ENCODE measurements around the gene EXO1.
"Not testable (repeated sequence)": the region's sequence is repeated elsewhere in the genome, so short reads cannot be mapped to it uniquely, and the experiment has no call there.

EXO1 gene

GRCh38 chr1:241826613-241827012 is 21.4 kb upstream of the EXO1 start:
- not testable (repeated sequence) for H3K27ac Mint-ChIP-seq, H3K27me3 Mint-ChIP-seq, H3K9me3 Mint-ChIP-seq, ATAC-seq, H3K4me1 Mint-ChIP-seq, DNase-seq, H3K4me3 Mint-ChIP-seq

DNA sequence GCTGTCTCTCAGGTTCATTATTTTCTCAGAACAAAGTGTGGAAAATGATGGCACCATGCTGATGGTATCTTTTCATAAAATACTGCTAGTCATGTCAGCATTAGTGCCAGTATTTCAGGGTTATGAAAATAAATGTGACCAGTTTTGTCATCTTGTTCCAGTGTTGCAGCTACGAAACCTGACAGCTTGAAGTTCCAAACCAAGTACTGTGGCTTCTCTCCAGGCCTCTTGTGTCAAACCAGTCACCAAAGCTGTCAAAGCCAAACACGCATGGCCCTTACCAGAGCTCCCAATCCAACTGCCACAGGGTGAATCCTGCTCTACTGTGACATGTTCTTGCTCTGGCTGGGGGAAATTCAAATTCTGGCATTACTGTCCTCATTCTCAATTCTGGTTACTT is 20.7 kb upstream of the EXO1 start:
- peaks cover 5% of the 10 kb centered on the region for H3K27me3 Mint-ChIP-seq
- H3K27ac Mint-ChIP-seq = no peak overlapping the region
- no peaks in the 10 kb centered on the region for H3K4me1 Mint-ChIP-seq
- H3K9me3 Mint-ChIP-seq = no peaks in the 10 kb centered on the region
- ATAC-seq (no peak), DNase-seq (no peak)
- H3K4me3 Mint-ChIP-seq = no peak overlapping the region

GRCh38 chr1:241828463-241829021 is 19.5 kb upstream of the EXO1 start:
- DNase-seq (no peak), ATAC-seq (no peak)
- Mint-ChIP-seq H3K27ac (peak overlapping the region in 1 of 2 donors; percentile 42), H3K4me1 (no peaks in the 10 kb centered on the region), H3K9me3 (no peaks in the 10 kb centered on the region), H3K27me3 (peaks cover 5% of the 10 kb centered on the region), H3K4me3 (no peak overlapping the region)

DNA sequence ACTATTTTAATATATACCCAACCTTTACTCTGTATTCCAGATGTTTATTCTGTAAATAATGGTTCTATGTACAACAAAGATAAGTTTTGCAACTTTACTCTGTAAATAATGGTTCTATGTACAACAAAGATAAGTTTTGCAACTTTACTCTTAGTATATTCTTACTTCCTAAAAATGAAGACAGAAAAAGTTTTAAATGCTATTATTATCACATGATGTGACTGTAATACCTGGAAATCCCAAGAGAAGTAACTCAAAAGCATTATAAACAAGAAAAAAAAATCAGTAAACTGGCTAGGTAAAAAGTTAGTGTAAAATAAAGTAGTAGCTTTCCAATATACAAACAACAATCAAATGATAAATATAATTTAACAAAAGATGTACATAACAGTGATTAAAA is 18.5 kb upstream of the EXO1 start:
- no peak overlapping the region for H3K4me3 Mint-ChIP-seq
- H3K27ac Mint-ChIP-seq = peak overlapping the region in 1 of 2 donors; percentile 78
- H3K27me3 Mint-ChIP-seq = peaks cover 5% of the 10 kb centered on the region
- no peaks in the 10 kb centered on the region for H3K9me3 Mint-ChIP-seq
- H3K4me1 Mint-ChIP-seq = no peaks in the 10 kb centered on the region
- DNase-seq (no peak), ATAC-seq (no peak)

- Mint-ChIP-seq H3K9me3 (no peaks in the 10 kb centered on the region), H3K4me3 (no peak overlapping the region), H3K27me3 (peaks cover 13% of the 10 kb centered on the region), H3K4me1 (peaks cover 9% of the 10 kb centered on the region), H3K27ac (no peak overlapping the region)
- DNase-seq = no peak
- no peak for ATAC-seq
These were observed 13.1 kb upstream of the EXO1 start for GRCh38 chr1:241834733-241835377.

DNA sequence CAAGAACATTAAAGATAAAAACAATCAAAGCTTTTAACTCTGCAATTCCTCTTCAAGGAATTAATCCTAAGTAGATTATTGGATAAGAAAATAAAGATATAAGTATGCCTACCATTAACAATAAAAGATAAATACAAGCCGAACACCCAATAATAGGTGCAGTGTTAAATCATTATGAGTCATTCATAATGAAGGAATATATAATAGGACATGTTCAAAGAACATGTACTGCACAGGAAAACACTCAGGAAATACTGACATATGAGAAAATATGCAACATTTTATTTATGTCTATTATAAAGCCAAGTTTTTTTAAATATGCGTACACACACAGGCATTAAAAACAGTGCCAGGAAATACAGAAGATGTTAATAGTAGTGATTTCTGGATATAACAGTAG is 11.1 kb upstream of the EXO1 start:
- no peak overlapping the region for H3K4me3 Mint-ChIP-seq
- H3K27me3 Mint-ChIP-seq = peaks cover 11% of the 10 kb centered on the region
- ATAC-seq (no peak), DNase-seq (no peak)
- peaks cover 10% of the 10 kb centered on the region for H3K4me1 Mint-ChIP-seq
- H3K27ac Mint-ChIP-seq = no peak overlapping the region
- H3K9me3 Mint-ChIP-seq = no peaks in the 10 kb centered on the region

DNA sequence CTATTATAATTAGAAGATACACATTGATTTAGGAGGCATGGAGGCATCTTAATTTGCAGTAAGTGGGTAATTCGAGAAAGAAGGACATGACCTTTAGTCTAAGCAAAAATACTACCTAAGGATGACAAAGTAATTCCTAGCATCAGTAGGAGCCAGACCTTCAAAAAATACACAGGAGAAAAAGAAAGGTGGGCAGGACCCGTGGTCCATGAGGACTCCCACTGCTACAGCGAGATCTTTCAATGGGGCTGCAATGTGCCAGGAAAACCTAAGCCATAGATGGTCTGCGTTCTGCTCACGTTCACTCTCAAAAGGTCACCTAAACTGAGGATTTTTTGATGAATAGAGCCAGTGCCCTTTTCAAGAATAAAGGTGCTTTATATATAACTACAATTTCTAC is 10.6 kb upstream of the EXO1 start:
- DNase-seq (no peak), ATAC-seq (no peak)
- H3K9me3 Mint-ChIP-seq = no peaks in the 10 kb centered on the region
- peaks cover 9% of the 10 kb centered on the region for H3K27me3 Mint-ChIP-seq
- H3K4me1 Mint-ChIP-seq = peaks cover 10% of the 10 kb centered on the region
- H3K27ac Mint-ChIP-seq = no peak overlapping the region
- no peak overlapping the region for H3K4me3 Mint-ChIP-seq

- no peaks in the 10 kb centered on the region for H3K9me3 Mint-ChIP-seq
- H3K27ac Mint-ChIP-seq = no peak overlapping the region
- no peak overlapping the region for H3K4me3 Mint-ChIP-seq
- peaks cover 13% of the 10 kb centered on the region for H3K27me3 Mint-ChIP-seq
- ATAC-seq (no peak), DNase-seq (no peak)
- peaks cover 10% of the 10 kb centered on the region for H3K4me1 Mint-ChIP-seq
These were observed 10.1 kb upstream of the EXO1 start for GRCh38 chr1:241837901-241838300.

GRCh38 chr1:241838897-241839296 is 9.1 kb upstream of the EXO1 start:
- ATAC-seq = no peak
- Mint-ChIP-seq H3K9me3 (no peaks in the 10 kb centered on the region), H3K27me3 (peaks cover 15% of the 10 kb centered on the region), H3K27ac (no peak overlapping the region), H3K4me3 (no peak overlapping the region), H3K4me1 (peaks cover 10% of the 10 kb centered on the region)
- no peak for DNase-seq

DNA sequence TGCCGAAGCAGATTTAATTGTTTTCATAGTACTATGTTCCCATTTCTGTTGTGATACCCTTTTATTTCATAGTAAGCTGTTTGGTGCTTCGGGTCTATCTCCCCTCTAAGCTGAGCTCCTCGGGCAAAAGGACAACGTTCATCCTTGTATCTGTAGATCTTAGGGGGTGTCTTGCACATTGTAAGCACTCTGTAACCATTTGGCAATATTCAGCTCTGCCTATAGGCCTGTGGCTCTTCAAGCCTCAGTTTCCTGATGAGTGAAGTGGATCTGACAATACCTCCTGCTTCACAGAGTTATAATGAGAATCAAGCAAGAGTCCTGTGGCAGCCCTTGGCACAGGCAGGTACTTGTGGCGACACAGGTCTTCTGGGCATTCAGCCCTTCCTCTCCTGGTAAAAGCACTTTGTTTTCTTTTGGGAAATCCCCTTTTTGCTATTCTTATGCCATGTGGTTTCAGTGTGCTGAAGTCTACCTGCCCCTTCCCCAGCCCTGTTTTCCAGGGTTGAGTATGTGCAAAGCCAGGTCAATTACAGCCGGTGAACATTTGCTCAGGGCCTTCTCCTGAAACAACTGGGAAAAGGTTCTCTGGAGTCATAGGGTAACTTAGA is 8.5 kb upstream of the EXO1 start:
- H3K4me3 Mint-ChIP-seq = no peak overlapping the region
- DNase-seq = no peak
- ATAC-seq = peak; percentile 70
- H3K27ac Mint-ChIP-seq = peak overlapping the region in 1 of 2 donors; percentile 55
- peaks cover 15% of the 10 kb centered on the region for H3K27me3 Mint-ChIP-seq
- H3K4me1 Mint-ChIP-seq = peaks cover 10% of the 10 kb centered on the region
- H3K9me3 Mint-ChIP-seq = no peaks in the 10 kb centered on the region

DNA sequence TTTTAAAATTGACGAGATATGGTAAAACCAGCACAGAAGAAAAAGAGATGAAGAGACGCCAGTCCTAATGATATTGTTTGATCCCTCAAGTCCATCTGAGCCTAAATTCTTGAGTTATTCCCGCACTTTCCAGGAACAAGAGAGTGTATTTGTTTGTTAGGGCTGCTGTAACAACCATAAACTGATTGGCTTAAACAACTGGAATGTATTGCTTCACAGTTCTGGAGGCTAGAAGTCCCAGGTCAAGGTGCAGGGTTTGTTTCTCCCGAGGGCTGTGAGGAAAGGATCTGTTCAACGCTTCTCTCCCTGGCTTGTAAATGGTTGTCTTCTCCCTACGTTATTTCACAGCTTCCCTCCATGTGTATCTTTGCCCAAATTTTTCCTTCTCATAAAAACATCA is 7.8 kb upstream of the EXO1 start:
- peaks cover 10% of the 10 kb centered on the region for H3K4me1 Mint-ChIP-seq

GRCh38 chr1:241841691-241842090 is 6.3 kb upstream of the EXO1 start:
- Mint-ChIP-seq H3K4me1 (peaks cover 10% of the 10 kb centered on the region), H3K4me3 (no peak overlapping the region), H3K27ac (no peak overlapping the region), H3K27me3 (peaks cover 7% of the 10 kb centered on the region), H3K9me3 (no peaks in the 10 kb centered on the region)
- no peak for ATAC-seq
- no peak for DNase-seq

More for the DNA sequence above, 7.8 kb upstream of the EXO1 start:
- Mint-ChIP-seq H3K27me3 (peaks cover 15% of the 10 kb centered on the region), H3K9me3 (no peaks in the 10 kb centered on the region), H3K27ac (no peak overlapping the region), H3K4me3 (no peak overlapping the region)
- ATAC-seq (no peak), DNase-seq (no peak)

DNA sequence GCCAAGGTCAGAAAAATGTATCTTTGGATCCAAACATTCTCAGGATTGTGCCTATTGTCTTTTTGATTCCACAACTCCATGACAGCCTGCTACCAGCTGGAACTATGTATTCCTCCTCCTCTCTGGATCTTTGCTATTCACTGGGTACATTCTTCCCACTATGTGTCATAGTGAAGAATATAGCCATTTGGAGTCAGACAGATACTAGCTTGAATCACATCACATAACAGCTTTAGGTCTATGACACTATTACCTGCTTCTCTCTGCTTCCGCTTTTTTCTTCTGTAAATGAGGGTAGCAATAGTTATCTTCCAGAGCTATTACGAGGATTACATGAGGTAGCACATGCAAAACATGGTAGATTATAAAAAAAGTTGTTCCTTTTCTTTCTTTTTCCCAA is 5.4 kb upstream of the EXO1 start:
- Mint-ChIP-seq H3K9me3 (no peaks in the 10 kb centered on the region), H3K27me3 (peaks cover 7% of the 10 kb centered on the region), H3K4me1 (peaks cover 15% of the 10 kb centered on the region), H3K27ac (no peak overlapping the region), H3K4me3 (no peak overlapping the region)
- ATAC-seq (no peak), DNase-seq (no peak)

DNA sequence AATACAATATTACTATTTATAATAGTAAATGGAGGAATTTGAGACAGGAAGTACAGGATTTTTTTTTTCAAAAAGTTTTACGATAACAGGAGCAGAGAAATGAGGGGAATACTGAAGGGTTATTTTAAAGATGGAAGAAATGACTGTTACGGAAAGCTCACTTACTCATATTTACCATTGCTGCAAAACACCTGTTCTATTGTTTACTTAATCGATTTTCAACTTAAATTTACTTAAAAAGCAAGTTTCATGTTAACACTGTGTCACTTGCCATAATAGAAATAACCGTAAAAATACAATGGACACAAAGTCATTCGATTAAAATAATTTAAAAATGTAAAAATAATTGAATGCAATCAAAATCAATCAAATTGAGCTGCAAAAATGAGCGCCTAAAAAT is 3.4 kb upstream of the EXO1 start:
- H3K9me3 Mint-ChIP-seq = no peaks in the 10 kb centered on the region
- no peak overlapping the region for H3K27ac Mint-ChIP-seq
- H3K4me1 Mint-ChIP-seq = peaks cover 25% of the 10 kb centered on the region
- ATAC-seq (no peak), DNase-seq (no peak)
- peaks cover 7% of the 10 kb centered on the region for H3K27me3 Mint-ChIP-seq
- H3K4me3 Mint-ChIP-seq = no peak overlapping the region

GRCh38 chr1:241846375-241846774 is 1.6 kb upstream of the EXO1 start:
- H3K27me3 Mint-ChIP-seq = peaks cover 7% of the 10 kb centered on the region
- ATAC-seq = no peak
- no peak overlapping the region for H3K4me3 Mint-ChIP-seq
- DNase-seq = no peak
- H3K4me1 Mint-ChIP-seq = peaks cover 24% of the 10 kb centered on the region
- no peaks in the 10 kb centered on the region for H3K9me3 Mint-ChIP-seq
- no peak overlapping the region for H3K27ac Mint-ChIP-seq

DNA sequence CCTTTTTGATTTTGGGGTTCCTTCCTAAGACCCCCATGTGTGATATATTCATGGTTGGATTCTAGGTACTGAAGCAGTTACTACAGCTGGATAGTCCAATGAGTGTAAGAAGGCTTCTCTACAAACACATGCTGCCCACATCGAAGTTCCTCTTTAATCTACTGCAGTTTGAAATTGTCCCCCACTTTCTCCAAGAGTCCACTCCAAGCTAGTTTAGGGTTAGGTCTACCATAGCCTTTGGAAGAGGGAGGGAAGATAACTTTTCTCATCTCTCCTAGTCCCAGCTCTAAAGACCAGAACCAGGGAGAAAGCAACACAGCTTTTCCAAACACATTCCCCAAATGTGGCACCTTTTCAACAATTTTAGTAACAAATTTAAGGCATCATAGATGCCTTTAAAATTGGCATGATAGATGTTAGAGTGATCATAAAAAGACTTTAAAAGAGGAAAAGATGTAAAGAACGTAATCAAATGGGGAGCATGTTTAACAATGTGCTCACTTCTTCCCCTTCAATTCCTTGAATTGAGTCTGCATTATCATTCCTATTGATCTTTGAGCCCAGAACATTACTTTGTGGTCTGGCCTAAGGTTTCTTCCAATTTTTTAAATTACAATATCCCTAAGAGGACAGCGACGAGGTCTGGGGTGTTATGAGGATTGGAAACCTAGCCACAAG is 1.0 kb upstream of the EXO1 start:
- ATAC-seq (no peak), DNase-seq (no peak)
- peak overlapping the region in 1 of 2 donors; percentile 99 for H3K27ac Mint-ChIP-seq
- peaks cover 24% of the 10 kb centered on the region for H3K4me1 Mint-ChIP-seq
- peaks cover 7% of the 10 kb centered on the region for H3K27me3 Mint-ChIP-seq
- peak overlapping the region; percentile 99 for H3K4me3 Mint-ChIP-seq
- no peaks in the 10 kb centered on the region for H3K9me3 Mint-ChIP-seq
